Activated CD8-positive, alpha-beta T cell treated with anti-CD3 and anti-CD28 coated beads for 36 hours (primary cell): ENCODE results near the gene ZBTB16. TPM values are rescaled to one million over a fixed set of nuclear protein-coding genes. Genes with fewer than 3 reads are reported as not detected.

Experiments
- ATAC-seq: fragments of 200-7000 bp; cut with Tn5 transposase; one replicate; pipeline ENCODE4 v1.10.0; 2021; ENCODE audit warnings: mild to moderate bottlenecking, moderate library complexity
- CTCF ChIA-PET: fragments of 350-600 bp; sonication (Branson Sonifier 250); formaldehyde crosslinking; loops from one replicate; lab custom pipeline; 2021; ENCODE audit warnings: antibody characterized with exemption; lab: Charles Lee
- POLR2A ChIA-PET: fragments of 350-600 bp; sonication (Branson Sonifier 250); formaldehyde crosslinking; loops from one replicate; lab custom pipeline; 2021; ENCODE audit warnings: antibody characterized with exemption; lab: Charles Lee
- DNase-seq: peaks from one replicate; pipeline ENCODE4 v3.0.0-alpha.2; 2020
- H3K27ac Mint-ChIP-seq: one replicate; pipeline ENCODE4 v1.8.0; 2021; ENCODE audit warnings: mild to moderate bottlenecking, mixed read lengths
- H3K27me3 Mint-ChIP-seq: one replicate; pipeline ENCODE4 v1.8.0; 2021; ENCODE audit warnings: mixed read lengths
- H3K36me3 Mint-ChIP-seq: one replicate; pipeline ENCODE4 v1.8.0; 2021; ENCODE audit warnings: low read depth, mixed read lengths
- H3K4me1 Mint-ChIP-seq: one replicate; pipeline ENCODE4 v1.8.0; 2021; ENCODE audit warnings: low read depth, mixed read lengths
- H3K4me3 Mint-ChIP-seq: one replicate; pipeline ENCODE4 v1.8.0; 2021; ENCODE audit warnings: mild to moderate bottlenecking, moderate library complexity, mixed read lengths
- H3K9me3 Mint-ChIP-seq: one replicate; pipeline ENCODE4 v1.8.0; 2021; ENCODE audit warnings: mixed read lengths
- intact Hi-C: fragments of 100-400 bp; cut with micrococcal nuclease; formaldehyde crosslinking; loops from one replicate; pipeline ENCODE4 v1.10.0; 2022
- total RNA-seq, 2 experiments: library from RNA; stranded (reverse); gene quantifications; one replicate each; pipeline ENCODE4 v1.2.3, GENCODE V29; 2021
- TF ChIP-seq, protein P1 (sequence below): fragments of 200-600 bp; IDR thresholded peaks from one replicate; pipeline ENCODE4 v1.8.0; 2022; ENCODE audit warnings: antibody characterized with exemption, mild to moderate bottlenecking

Gene ZBTB16
- total RNA-seq, 2 experiments from 2014 or later = 9.5 to 10.1 TPM

DNA sequence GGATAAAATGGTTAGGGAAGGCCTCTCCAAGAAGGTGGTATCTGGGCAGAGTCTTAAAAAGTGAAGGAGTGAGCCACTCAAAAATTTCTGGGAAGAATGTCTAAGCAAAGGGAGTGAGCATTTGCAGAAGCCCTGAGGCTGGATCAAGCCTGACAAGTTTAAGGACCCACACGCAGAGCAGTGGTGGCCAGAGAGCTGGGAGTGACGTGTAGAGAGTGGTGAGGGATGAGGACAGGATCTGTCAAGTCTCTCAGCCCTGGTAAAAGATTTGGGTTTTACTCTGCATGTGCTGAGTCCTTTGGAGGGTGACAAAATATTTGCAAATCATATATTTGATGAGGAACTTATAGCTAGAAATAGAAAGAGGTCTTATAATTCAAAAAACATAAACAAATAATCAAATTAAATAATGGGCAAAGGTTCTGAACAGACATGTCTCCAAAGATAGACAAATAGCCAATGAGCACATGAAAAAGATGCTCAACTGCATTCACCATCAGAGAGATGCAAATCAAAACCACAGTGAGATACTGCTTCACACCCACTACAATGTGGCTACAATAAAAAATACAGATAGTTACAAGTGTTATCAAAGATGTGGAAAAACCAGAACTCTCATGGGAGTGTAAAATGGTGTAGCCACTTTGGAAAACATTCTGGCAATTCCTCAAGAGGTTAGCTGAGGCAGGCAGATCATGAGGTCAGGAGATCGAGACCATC, 129.5 kb downstream of the ZBTB16 start:
- no peak for DNase-seq
- ATAC-seq = no peak
- Mint-ChIP-seq H3K36me3 (no peaks in the 10 kb centered on the region), H3K27ac (no peak overlapping the region), H3K4me1 (peaks cover 14% of the 10 kb centered on the region), H3K4me3 (no peak overlapping the region), H3K9me3 (peaks cover 13% of the 10 kb centered on the region), H3K27me3 (no peaks in the 10 kb centered on the region)
- ChIA-PET POLR2A (no interaction called here), CTCF (interaction anchor here (0.7 to 1.6 kb wide), 2 partner anchors 8 to 348 kb away, joined by 3 read pairs; no protein-coding TSS in a partner anchor)
- TF ChIP-seq, protein P1, sequence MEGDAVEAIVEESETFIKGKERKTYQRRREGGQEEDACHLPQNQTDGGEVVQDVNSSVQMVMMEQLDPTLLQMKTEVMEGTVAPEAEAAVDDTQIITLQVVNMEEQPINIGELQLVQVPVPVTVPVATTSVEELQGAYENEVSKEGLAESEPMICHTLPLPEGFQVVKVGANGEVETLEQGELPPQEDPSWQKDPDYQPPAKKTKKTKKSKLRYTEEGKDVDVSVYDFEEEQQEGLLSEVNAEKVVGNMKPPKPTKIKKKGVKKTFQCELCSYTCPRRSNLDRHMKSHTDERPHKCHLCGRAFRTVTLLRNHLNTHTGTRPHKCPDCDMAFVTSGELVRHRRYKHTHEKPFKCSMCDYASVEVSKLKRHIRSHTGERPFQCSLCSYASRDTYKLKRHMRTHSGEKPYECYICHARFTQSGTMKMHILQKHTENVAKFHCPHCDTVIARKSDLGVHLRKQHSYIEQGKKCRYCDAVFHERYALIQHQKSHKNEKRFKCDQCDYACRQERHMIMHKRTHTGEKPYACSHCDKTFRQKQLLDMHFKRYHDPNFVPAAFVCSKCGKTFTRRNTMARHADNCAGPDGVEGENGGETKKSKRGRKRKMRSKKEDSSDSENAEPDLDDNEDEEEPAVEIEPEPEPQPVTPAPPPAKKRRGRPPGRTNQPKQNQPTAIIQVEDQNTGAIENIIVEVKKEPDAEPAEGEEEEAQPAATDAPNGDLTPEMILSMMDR = no peak
- intact Hi-C loops = no loop called here

DNA sequence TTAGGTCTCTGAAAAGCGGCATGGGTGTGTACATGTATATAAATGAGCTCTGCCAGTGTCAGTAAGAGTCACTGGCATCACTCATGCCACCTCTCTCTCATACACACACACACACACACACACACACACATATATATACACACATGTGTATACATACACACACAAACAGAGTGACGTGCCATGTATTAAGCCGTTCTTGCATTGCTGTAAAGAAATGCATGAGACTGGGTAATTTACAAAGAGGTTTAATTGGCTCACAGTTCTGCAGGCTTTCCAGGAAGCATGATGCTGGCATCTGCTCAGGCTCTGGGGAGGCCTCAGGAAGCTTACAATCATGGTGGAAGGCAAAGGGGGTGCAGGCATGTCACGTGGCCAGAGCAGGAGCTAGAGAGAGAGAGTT, 131.1 kb downstream of the ZBTB16 start:
- peaks cover 13% of the 10 kb centered on the region for H3K9me3 Mint-ChIP-seq
- ChIA-PET CTCF (interaction anchor here (3.7 kb wide), 1 partner anchor 70 kb away, joined by 21 read pairs; no protein-coding TSS in a partner anchor), POLR2A (no interaction called here)
- no peaks in the 10 kb centered on the region for H3K36me3 Mint-ChIP-seq
- peaks cover 14% of the 10 kb centered on the region for H3K4me1 Mint-ChIP-seq
- H3K27ac Mint-ChIP-seq = no peak overlapping the region
- no peak overlapping the region for H3K4me3 Mint-ChIP-seq
- intact Hi-C loops = no loop called here
- no peaks in the 10 kb centered on the region for H3K27me3 Mint-ChIP-seq
- TF ChIP-seq, protein P1 = no peak
- no peak for DNase-seq
- ATAC-seq = no peak

DNA sequence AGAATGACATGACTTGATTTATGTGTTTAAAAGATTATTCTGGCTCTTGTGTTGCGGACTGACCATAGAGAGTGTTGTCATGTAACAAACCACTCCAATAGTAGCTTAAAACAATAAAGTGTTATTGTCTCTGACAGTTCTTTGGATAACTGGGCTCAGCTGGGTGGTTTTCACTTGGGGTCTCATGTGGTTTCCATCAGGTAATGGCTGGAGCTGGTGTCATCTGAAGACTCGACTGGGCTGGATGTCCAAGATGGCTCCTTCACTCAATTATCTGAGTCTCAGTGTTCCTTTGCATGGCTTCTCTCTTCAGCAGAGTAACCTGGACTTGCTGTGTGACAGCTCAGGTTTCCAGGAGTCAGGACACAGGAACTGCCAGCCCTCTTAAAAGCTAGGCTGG, 132.4 kb downstream of the ZBTB16 start:
- no peaks in the 10 kb centered on the region for H3K36me3 Mint-ChIP-seq
- POLR2A ChIA-PET = interaction anchor here (1.3 to 2.2 kb wide), 2 partner anchors 9 to 13 kb away, joined by 3 to 13 read pairs; no protein-coding TSS in a partner anchor
- no peak overlapping the region for H3K27ac Mint-ChIP-seq
- intact Hi-C loops = no loop called here
- H3K27me3 Mint-ChIP-seq = no peaks in the 10 kb centered on the region
- no peak for DNase-seq
- H3K4me3 Mint-ChIP-seq = no peak overlapping the region
- CTCF ChIA-PET = interaction anchor here (1.0 to 3.7 kb wide), 7 partner anchors 9 to 296 kb away, joined by 3 to 21 read pairs (median 4); no protein-coding TSS in a partner anchor
- peaks cover 12% of the 10 kb centered on the region for H3K4me1 Mint-ChIP-seq
- no peak for ATAC-seq
- TF ChIP-seq, protein P1 = no peak
- peaks cover 13% of the 10 kb centered on the region for H3K9me3 Mint-ChIP-seq

DNA sequence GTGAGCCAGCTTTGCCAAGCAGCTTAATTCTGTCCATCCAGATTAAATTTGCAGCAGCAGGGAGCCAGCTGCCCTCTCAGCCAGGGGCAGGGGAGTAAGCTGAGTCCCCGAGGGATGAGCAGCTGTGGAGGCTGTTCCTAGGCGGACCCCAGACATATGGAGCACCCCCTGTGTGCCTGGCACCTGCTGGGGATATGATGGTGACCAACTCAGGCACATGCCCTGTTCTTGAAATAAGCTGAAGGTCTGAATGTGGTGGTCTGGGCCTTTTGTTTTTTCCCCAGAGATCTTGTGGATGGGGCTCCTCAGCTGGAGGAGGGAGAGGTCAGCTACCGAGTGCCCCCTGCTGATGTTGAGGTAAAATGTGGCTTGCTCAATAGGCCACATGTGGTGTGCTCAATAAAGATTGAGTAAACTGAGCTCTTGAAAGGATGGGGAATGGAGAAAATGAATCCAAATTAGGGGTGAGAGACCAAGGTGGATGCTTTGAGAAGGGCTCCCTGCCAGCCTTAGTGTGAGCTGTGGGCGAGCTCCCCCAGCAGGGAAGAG, 133.4 kb downstream of the ZBTB16 start:
- no peaks in the 10 kb centered on the region for H3K27me3 Mint-ChIP-seq
- DNase-seq = no peak
- CTCF ChIA-PET = interaction anchor here (0.9 to 3.7 kb wide), 10 partner anchors 10 to 297 kb away, joined by 3 to 21 read pairs (median 4); no protein-coding TSS in a partner anchor

More for the DNA sequence above, 133.4 kb downstream of the ZBTB16 start:
- no peak for ATAC-seq
- peaks cover 13% of the 10 kb centered on the region for H3K9me3 Mint-ChIP-seq
- peaks cover 9% of the 10 kb centered on the region for H3K4me1 Mint-ChIP-seq
- TF ChIP-seq, protein P1 = no peak
- H3K27ac Mint-ChIP-seq = no peak overlapping the region
- POLR2A ChIA-PET = interaction anchor here (1.3 to 2.2 kb wide), 2 partner anchors 10 to 14 kb away, joined by 3 to 13 read pairs; no protein-coding TSS in a partner anchor
- no peaks in the 10 kb centered on the region for H3K36me3 Mint-ChIP-seq
- no peak overlapping the region for H3K4me3 Mint-ChIP-seq
- intact Hi-C loops = no loop called here
